KBM-7 (cell line): Measurements from ENCODE around the gene GOLGA6L25.
"Not testable (repeated sequence)": the region's sequence is repeated elsewhere in the genome, so short reads cannot be mapped to it uniquely, and the experiment has no call there.

Experiments
- DNase-seq: peaks from one replicate; pipeline ENCODE4 v3.0.0-alpha.2; 2015
- in situ Hi-C: fragments of 300-500 bp; cut with MboI; formaldehyde crosslinking; loops from 2 replicates; pipeline ENCODE4 v1.14.3; 2020; ENCODE audit warnings: low sequenced_read_pairs, low pct_unique_long_range_greater_than_20kb, mixed read lengths

GOLGA6L25 gene, protein sequence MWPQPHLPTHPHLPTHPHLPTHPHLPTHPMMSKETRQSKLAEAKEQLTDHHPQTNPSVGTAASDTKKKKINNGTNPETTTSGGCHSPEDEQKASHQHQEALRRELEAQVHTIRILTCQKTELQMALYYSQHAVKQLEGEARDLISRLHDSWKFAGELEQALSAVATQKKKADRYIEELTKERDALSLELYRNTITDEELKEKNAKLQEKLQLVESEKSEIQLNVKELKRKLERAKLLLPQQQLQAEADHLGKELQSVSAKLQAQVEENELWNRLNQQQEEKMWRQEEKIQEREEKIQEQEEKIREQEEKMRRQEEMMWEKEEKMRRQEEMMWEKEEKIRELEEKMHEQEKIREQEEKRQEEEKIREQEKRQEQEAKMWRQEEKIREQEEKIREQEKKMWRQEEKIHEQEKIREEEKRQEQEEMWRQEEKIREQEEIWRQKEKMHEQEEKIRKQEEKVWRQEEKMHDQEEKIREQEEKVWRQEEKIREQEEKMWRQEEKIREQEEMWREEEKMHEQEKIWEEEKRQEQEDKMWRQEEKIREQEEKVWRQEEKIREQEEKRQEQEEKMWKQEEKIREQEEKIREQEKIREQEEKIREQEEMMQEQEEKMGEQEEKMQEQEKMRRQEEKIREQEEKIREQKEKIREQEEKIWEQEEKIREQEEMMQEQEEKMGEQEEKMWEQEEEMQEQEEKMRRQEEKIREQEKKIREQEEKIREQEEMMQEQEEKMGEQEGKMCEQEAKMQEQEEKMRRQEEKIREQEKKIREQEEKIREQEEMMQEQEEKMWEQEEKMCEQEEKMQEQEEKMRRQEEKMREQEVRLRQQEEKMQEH

DNA sequence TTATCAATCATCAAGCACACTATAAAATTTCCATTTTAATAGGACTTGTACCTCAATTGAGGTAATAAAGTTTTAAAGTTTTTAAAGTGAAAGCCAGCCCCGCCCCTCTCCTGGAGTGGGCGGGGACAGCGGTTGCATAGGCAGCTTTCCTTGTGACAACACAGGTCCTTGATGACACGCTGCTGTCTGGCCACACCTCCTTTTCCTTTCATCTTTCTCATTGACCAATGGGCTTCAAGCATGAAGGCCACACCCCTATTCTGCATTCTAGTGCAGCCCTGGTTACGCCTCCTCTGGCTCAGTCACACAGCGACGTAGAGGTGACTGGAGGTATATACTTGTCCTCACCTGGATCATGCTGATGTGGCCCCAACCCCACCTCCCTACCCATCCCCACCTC is at the start of gene GOLGA6L25:
Gene GOLGA6L25 (plus strand): TSS at position 301 of the 400 bp plus-strand sequence. CDS start 61 bp downstream, at position 362.
- in situ Hi-C loops, DNase-seq: not testable (repeated sequence)

DNA sequence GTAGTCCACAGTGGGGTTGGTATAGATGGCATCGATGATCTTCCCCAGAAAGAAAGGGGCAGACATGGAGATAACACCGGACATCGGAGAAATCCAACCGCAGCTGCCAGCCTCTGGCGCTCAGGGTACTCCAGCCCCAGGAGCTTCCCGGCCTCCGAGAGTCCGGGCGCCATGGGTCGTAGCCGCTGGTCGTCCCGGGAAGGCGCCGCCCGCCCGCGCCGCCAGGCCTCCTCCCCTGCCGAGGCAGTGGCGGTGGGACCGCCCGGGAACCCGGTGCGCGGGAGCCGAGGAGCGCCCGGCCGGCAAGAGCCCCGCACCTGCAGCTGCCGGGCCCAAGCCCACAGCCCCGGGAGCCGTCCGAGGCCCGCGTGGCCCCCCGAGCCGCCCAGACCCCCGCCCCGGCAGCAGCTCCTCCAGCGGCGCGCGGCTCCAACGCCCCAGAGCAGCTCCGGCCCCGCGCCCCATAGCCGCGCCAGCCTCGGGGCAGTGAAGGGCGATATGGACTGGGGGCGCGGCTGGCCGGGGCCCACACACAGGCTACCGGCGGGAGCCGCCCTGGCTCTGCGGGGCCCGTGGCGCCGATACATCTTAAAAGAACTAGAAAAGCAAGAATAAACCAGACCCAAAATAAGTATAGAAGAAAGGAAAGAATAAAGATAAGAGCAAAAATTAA is 45.0 kb upstream of the GOLGA6L25 start:
- DNase-seq, in situ Hi-C loops: not testable (repeated sequence)

DNA sequence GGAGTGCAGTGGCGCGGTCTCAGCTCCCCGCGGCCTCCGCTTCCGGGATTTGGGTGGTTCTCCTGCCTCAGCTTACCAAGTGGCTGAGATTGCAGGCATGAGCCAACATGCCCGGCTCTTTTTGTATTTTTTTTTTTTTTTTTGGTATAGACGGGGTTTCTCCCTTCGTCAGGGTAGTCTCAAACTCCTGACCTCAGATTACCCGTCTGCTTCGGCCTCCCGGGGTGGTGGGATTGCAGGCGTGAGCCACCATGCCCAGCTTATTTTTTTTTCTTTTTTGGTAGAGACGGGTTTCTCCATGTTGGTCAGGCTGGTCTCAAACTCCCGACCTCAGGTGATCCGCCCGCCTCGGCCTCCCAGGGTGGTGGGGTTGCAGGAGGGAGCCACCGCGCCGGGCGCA is 39.2 kb upstream of the GOLGA6L25 start:
- DNase-seq, in situ Hi-C loops: not testable (repeated sequence)

DNA sequence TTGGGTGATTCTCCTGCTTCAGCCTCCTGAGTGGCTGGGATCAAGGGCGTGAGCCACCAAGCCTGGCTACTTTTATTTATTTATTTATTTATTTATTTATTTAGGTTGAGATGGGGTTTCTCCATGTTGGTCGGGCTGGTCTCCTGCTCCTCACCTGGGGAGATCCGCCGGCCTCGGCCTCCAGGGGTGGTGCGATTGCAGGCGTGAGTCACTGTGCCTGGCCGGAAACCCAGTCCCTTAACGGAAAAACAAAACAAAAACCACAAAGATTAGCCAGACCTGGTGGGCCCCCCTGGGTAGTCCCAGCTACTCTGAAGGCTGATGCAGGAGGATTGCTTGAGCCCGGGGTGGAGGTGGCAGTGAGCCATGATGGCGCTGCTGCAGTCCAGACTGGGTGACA is 38.2 kb upstream of the GOLGA6L25 start:
- in situ Hi-C loops, DNase-seq: not testable (repeated sequence)

DNA sequence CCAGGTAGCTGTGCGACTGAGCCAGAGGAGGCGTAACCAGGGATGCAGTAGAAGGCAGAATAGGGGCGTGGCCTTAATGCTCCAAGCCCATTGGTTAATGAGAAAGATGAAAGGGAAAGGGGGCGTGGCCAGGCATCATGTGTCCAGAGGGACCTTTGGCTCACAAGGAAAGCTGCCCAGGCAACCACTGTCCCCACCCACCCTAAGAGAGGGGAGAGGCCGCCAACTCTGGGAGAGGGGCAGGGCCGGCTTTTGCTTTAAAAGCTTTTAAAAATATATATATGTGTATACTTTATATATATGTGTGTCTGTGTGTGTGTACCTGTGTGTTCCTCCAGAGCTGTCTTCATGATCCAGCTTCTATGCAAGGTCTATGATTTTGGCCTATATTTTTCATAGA is 20.4 kb upstream of the GOLGA6L25 start, which contains the start of gene GOLGA8G:
Gene GOLGA8G (minus strand): TSS at position 18 of the 400 bp plus-strand sequence. CDS start 62 bp downstream, outside the sequence.
- in situ Hi-C loops, DNase-seq: not testable (repeated sequence)

DNA sequence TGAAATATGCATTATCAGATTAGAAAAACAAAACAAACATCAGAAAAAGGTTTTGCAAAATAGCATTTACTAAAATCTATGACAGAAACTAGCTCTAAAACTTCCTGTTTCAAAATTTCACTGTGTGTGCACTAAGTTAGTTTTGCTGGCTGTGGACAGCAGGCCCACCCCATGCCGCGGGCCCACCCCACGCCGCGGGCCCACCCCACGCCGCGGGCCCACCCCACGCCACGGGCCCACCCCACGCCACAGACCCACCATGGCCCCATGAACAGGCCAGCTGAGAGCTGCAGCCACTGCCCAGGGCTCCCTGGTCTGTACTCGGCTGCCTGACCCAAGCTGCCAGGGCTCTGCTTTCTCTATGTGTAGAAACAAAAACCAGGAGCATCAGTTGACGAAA is 20.0 kb downstream of the GOLGA6L25 start:
- DNase-seq, in situ Hi-C loops: not testable (repeated sequence)

DNA sequence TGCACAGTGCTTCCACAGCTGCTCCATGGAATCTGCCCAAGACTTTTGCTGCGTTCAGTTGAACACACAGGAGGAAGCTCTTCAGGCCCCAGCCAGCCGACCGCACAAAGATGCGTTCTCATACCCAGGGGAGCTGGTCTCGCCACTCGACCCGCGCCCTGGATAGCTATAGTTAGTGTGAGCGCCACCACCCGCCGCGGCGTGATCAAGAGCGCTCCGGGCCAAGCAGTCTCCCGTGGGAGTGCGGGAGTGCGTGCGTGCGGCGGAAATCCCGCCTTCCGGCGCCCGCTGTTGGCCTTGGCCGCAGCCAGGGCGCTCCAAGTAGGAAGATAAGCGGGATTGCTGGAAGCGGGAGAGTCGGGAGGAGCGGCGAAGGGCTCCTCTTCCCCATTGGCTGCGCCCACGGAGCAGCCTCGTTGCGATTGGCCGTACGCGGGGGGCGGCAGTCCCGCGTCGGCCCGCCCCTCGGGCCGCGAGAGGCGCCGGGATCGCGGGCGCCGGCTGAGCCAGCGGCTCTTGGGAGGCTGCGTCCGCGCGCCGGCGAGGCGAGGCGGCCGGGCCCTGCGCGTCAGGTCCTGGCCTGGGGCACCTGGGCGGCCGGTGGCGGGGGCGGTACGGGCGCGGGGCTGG is 35.7 kb downstream of the GOLGA6L25 start:
- DNase-seq, in situ Hi-C loops: not testable (repeated sequence)

DNA sequence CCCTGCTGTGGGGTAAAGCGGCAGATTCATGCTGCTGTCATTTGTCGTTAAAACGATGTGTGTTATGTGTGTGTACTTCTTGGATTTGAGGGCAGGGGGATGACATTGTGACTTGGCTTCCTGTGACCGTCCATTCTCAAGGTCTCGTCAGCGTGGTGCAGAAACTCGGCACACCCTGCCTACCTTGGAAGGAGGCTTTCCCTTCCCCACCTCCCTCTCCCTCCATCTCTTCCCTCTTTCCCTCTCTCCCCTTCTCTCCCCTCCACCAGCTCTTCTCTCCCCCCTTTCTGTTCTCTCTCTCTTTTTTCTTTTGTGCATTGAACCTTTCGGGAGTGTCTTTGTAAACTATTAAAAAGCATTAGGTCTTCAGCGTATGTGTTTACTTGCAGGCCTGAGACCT is 36.4 kb downstream of the GOLGA6L25 start:
- in situ Hi-C loops, DNase-seq: not testable (repeated sequence)

DNA sequence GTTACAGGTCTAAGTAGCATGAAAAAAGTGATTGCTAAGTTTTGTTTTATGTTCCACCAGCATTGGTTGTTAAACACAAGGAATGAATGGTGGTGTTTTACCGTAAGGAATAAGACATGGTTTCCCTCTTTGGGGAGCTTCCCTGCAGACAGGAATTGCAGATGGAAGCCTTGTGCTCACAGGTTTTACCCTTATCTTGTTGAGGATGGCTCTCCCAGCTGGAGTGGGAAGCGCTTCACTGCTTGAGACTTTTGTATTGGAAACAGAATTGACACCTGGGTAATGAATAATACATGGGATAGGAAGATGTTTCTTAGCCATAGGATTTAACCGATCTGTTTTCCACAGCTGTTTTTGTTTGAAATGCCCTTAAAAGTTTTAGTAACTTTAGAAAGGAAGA is 39.0 kb downstream of the GOLGA6L25 start:
- in situ Hi-C loops, DNase-seq: not testable (repeated sequence)

DNA sequence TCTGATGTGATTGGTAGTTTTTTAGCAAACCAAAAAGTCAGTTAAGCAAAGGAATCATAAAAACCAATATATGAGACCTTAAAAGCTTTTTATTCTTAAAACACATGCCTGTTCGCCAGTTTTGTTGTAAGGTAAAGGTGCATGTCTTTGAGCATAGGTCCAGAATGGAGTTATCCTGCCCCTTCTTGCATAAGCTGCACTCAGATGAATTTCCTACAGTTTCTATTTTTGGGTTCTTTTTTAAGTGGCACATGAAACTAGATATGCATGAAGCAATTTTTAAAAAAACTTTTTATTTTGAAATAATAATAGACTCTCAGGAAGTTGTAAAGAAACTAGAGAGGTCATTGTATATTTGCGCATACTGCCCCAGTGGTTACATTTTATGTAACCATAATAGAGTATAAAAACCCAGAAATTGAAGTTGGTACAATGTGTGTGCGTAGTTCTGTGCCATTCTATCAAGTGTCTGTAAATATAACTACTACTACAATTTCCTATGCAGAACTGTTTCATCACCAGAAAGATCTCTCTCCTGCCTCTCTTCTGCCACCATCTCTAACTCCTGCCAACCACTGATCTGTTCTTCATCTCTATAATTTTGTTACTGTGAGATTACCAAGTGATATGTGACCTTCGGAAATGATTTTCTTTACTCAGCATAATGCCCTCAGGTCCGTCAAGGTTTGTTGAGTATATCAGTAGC is 40.2 kb downstream of the GOLGA6L25 start:
- DNase-seq, in situ Hi-C loops: not testable (repeated sequence)

DNA sequence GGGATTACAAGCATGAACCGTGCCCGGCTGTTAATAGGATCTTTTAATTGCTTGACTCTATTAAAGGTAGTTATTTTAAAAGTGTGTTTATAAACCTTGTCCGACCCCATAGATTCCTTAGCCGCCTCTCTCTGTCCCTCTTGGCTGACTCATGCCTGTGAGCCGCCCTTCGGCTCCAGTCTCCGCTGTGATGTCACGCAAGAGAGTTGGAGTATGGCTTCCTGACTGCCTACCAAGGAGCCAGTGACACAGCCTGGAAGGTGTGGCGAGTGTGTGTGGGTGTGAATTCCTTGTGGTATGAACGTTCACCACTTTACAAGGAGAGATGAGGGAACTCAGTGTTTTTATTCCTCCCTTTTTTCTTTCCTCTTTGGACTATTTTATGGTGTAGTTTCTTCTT is 44.1 kb downstream of the GOLGA6L25 start:
- in situ Hi-C loops, DNase-seq: not testable (repeated sequence)

DNA sequence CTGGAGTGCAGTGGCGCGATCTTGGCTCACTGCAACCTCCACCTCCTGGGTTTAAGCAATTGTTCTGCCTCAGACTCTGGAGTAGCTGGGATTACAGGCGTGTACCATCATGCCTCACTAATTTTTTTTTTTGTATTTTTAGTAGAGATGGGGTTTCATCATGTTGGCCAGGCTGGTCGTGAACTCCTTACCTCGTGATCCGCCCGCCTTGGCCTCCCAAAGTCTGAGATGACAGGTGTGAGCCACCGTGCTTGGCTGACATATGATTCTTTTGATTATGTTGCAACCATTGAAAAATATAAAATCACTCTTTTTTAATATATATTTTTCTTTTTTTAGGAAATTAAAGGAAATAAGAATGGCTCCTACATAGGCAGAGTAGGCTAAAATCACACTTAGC is 44.8 kb downstream of the GOLGA6L25 start:
- DNase-seq, in situ Hi-C loops: not testable (repeated sequence)

DNA sequence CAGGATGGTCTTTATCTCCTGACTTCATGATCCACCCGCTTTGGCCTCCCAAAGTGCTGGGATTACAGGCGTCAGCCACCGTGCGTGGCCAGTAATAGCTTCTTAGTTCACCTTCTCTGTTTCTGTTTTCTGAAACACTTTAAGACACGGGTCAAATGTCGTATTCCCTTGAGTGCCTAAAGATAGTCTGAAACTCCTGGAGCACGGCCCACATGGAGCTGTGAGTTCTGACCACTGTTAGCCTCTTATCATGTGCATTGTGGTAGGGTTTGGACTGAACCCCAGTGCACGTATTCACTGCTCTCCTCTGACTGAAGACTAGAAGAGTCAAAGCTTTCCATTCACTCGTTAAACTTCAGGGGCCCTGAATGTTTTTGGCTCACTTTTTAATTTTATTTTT is 48.8 kb downstream of the GOLGA6L25 start:
- in situ Hi-C loops, DNase-seq: not testable (repeated sequence)
